HepG2 (cell line): ENCODE measurements around the gene RPS19BP1. TPM values are rescaled to one million over a fixed set of nuclear protein-coding genes. Genes with fewer than 3 reads are reported as not detected.

Source experiments
- ATRX ChIP-seq: sonication (generic); formaldehyde crosslinking; IDR thresholded peaks from 2 replicates; pipeline ENCODE4 v1.4.0; 2020; ENCODE audit warnings: missing genetic modification reagents, borderline replicate concordance
- CBFB ChIP-seq: sonication (generic); formaldehyde crosslinking; IDR thresholded peaks from 2 replicates; pipeline ENCODE4 v1.4.0; 2020; ENCODE audit warnings: missing genetic modification reagents
- CHD2 ChIP-seq: IDR thresholded peaks from 2 replicates; pipeline ENCODE4 v1.6.1; 2011; ENCODE audit warnings: low read depth, low read length, improper control_type of control experiment
- FIP1L1 ChIP-seq: fragments of 200-400 bp; formaldehyde crosslinking; IDR thresholded peaks from 2 replicates; pipeline ENCODE4 v1.6.1; 2018; ENCODE audit warnings: low read depth, mild to moderate bottlenecking, low read length, moderate library complexity, borderline replicate concordance; ENCODE audit not compliant: insufficient read depth
- FOXJ3 ChIP-seq: sonication (generic); formaldehyde crosslinking; IDR thresholded peaks from 2 replicates; pipeline ENCODE4 v1.4.0; 2020; ENCODE audit warnings: missing genetic modification reagents, mild to moderate bottlenecking, borderline replicate concordance
- NFIC ChIP-seq: IDR thresholded peaks from 2 replicates; pipeline ENCODE4 v1.6.1; 2012; ENCODE audit warnings: mild to moderate bottlenecking, low read length, inconsistent platforms
- SMAD1 ChIP-seq: sonication (generic); formaldehyde crosslinking; IDR thresholded peaks from 2 replicates; pipeline ENCODE4 v1.4.0; 2020; ENCODE audit warnings: missing genetic modification reagents, low read depth, mild to moderate bottlenecking, borderline replicate concordance
- SUZ12 ChIP-seq: fragments of 150-350 bp; IDR thresholded peaks from 2 replicates; pipeline ENCODE4 v1.6.1; 2014; ENCODE audit warnings: low read depth, low read length
- TBX3 ChIP-seq: fragments of 450-650 bp; IDR thresholded peaks from 2 replicates; pipeline ENCODE4 v1.6.1; 2017; ENCODE audit warnings: antibody characterized with exemption, mild to moderate bottlenecking, inconsistent platforms, borderline replicate concordance
- TEAD3 ChIP-seq: optimal IDR thresholded peaks from 2 replicates; pipeline ENCODE3; 2016; ENCODE audit warnings: borderline replicate concordance
- TOPORS ChIP-seq: sonication (generic); formaldehyde crosslinking; IDR thresholded peaks from 2 replicates; pipeline ENCODE4 v1.8.0; 2023; ENCODE audit warnings: mild to moderate bottlenecking, missing genetic modification reagents
- ZNF138 ChIP-seq: sonication (generic); formaldehyde crosslinking; IDR thresholded peaks from 2 replicates; pipeline ENCODE4 v1.5.0; 2020; ENCODE audit warnings: mild to moderate bottlenecking, low read depth, missing genetic modification reagents
- ZNF251 ChIP-seq: sonication (generic); formaldehyde crosslinking; IDR thresholded peaks from 2 replicates; pipeline ENCODE4 v1.9.0; 2021; ENCODE audit warnings: mild to moderate bottlenecking, missing genetic modification reagents
- ZNF557 ChIP-seq: sonication (generic); formaldehyde crosslinking; IDR thresholded peaks from 2 replicates; pipeline ENCODE4 v1.4.0; 2020; ENCODE audit warnings: missing genetic modification reagents
- ZNF75D ChIP-seq: sonication (generic); formaldehyde crosslinking; IDR thresholded peaks from 2 replicates; pipeline ENCODE4 v1.8.1; 2023; ENCODE audit warnings: missing genetic modification reagents, mild to moderate bottlenecking, borderline replicate concordance
- polyA plus RNA-seq, 8 experiments: library from polyadenylated mRNA; depleted of rRNA in 3 of 8; stranded (reverse) in 7 of 8; unstranded in 1 of 8; fragments of >200 nt; fragmentation: Illumina TruSeq in 4 of 8; extraction: Trizol in 4 of 8; gene quantifications; 2 replicates each; pipeline versions ENCODE4 v1.2.1 to v1.2.3, GENCODE V29; 2011 to 2016; ENCODE audit warnings: low read depth in 4 of 8, missing spikeins in 1 of 8, mixed read lengths in 1 of 8; ENCODE audit not compliant: insufficient read depth in 1 of 8
- total RNA-seq, 5 experiments: library from RNA; depleted of rRNA; stranded (reverse); fragments of >200 nt; fragmentation: Illumina TruSeq; extraction: Trizol; gene quantifications; 2 replicates each; pipeline ENCODE4 v1.2.3, GENCODE V29; 2016; ENCODE audit warnings: low read depth in 1 of 5
- TF ChIP-seq, protein P1 (sequence below): IDR thresholded peaks from 2 replicates; pipeline ENCODE4 v1.6.1; 2016
- TF ChIP-seq, protein P2 (sequence below): sonication (generic); formaldehyde crosslinking; IDR thresholded peaks from 2 replicates; pipeline ENCODE4 v1.4.0; 2020; ENCODE audit warnings: missing genetic modification reagents
- TF ChIP-seq, protein P3 (sequence below): sonication (generic); formaldehyde crosslinking; IDR thresholded peaks from 2 replicates; pipeline ENCODE4 v1.4.0; 2020; ENCODE audit warnings: missing genetic modification reagents, borderline replicate concordance
- TF ChIP-seq, protein P4 (sequence below): sonication (generic); formaldehyde crosslinking; IDR thresholded peaks from 2 replicates; pipeline ENCODE4 v1.9.0; 2021; ENCODE audit warnings: missing genetic modification reagents, borderline replicate concordance
- TF ChIP-seq, protein P5 (sequence below): sonication (generic); formaldehyde crosslinking; IDR thresholded peaks from 2 replicates; pipeline ENCODE4 v1.5.1; 2020; ENCODE audit warnings: mild to moderate bottlenecking, missing genetic modification reagents, moderate library complexity
- TF ChIP-seq, protein P6 (sequence below): sonication (generic); formaldehyde crosslinking; IDR thresholded peaks from 2 replicates; pipeline ENCODE4 v1.8.0; 2022; ENCODE audit warnings: mild to moderate bottlenecking, missing genetic modification reagents; ENCODE audit not compliant: insufficient replicate concordance

The RPS19BP1 gene
- total and polyA plus RNA-seq, 2 of the 13 experiments (the other 11 are each of a cell fraction or from before 2014, with no cell fraction given) = 44.3 to 81.3 TPM

DNA sequence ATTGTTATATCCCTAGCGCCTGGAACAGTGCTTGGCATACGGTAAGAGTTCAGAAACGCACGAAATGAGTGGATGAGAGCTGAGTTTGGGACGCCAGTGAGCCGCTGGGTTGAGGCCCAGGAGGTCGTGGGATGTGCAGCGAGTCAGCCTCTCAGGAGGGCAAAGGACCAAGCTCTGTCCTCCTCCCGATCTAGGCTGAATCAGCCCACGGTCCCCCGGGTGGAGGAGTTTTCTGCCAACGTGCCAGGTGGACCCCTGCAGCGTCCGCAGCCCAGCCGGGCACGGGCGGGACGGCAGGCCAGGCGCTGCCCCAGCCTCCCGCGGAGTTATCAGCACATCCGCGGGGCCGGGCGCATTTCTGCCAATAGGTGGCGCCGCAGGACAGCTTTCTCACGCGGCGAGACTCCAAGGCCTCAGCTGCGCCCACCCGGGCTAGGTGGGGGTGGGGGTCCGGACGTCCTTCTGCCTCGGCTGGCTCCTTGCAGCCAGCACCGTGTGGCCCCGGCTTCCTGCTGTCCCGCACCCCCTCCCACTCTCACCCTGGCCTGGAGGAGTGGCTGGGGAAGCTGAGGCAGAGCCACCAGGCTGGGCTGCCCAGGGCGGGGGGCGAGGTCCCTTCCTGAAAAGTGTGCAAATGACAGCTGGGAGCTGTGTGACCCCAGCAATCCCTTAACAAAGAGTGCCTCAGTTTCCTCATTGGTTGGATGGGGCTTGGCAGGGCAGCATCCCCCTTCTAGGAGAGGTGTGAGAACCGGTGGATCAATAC lies 2.2 kb upstream of the RPS19BP1 start (continued):
- TF ChIP-seq, protein P1, sequence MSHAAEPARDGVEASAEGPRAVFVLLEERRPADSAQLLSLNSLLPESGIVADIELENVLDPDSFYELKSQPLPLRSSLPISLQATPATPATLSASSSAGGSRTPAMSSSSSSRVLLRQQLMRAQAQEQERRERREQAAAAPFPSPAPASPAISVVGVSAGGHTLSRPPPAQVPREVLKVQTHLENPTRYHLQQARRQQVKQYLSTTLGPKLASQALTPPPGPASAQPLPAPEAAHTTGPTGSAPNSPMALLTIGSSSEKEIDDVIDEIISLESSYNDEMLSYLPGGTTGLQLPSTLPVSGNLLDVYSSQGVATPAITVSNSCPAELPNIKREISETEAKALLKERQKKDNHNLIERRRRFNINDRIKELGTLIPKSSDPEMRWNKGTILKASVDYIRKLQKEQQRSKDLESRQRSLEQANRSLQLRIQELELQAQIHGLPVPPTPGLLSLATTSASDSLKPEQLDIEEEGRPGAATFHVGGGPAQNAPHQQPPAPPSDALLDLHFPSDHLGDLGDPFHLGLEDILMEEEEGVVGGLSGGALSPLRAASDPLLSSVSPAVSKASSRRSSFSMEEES (CRISPR knock-in tag) = no peak
- TF ChIP-seq ZNF138 (CRISPR knock-in tag) = no peak
- TF ChIP-seq FIP1L1 = no peak
- TF ChIP-seq, protein P2, sequence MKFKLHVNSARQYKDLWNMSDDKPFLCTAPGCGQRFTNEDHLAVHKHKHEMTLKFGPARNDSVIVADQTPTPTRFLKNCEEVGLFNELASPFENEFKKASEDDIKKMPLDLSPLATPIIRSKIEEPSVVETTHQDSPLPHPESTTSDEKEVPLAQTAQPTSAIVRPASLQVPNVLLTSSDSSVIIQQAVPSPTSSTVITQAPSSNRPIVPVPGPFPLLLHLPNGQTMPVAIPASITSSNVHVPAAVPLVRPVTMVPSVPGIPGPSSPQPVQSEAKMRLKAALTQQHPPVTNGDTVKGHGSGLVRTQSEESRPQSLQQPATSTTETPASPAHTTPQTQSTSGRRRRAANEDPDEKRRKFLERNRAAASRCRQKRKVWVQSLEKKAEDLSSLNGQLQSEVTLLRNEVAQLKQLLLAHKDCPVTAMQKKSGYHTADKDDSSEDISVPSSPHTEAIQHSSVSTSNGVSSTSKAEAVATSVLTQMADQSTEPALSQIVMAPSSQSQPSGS (CRISPR knock-in tag) = peak; percentile 21; the same call in 1 of the 2 replicates
- TF ChIP-seq TOPORS = no peak
- TF ChIP-seq TEAD3 = peak; percentile 100
- TF ChIP-seq CBFB (CRISPR knock-in tag) = peak; percentile 38; the same call in 1 of the 2 replicates
- no peak for TF ChIP-seq ZNF75D (CRISPR knock-in tag)
- TF ChIP-seq, protein P3, sequence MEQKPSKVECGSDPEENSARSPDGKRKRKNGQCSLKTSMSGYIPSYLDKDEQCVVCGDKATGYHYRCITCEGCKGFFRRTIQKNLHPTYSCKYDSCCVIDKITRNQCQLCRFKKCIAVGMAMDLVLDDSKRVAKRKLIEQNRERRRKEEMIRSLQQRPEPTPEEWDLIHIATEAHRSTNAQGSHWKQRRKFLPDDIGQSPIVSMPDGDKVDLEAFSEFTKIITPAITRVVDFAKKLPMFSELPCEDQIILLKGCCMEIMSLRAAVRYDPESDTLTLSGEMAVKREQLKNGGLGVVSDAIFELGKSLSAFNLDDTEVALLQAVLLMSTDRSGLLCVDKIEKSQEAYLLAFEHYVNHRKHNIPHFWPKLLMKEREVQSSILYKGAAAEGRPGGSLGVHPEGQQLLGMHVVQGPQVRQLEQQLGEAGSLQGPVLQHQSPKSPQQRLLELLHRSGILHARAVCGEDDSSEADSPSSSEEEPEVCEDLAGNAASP (CRISPR knock-in tag) = 0 out of 2 replicates have a peak, but pooled peaks have one; percentile 18
- no peak for TF ChIP-seq FOXJ3 (CRISPR knock-in tag)
- TF ChIP-seq ZNF251 (CRISPR knock-in tag) = no peak
- TF ChIP-seq, protein P4, sequence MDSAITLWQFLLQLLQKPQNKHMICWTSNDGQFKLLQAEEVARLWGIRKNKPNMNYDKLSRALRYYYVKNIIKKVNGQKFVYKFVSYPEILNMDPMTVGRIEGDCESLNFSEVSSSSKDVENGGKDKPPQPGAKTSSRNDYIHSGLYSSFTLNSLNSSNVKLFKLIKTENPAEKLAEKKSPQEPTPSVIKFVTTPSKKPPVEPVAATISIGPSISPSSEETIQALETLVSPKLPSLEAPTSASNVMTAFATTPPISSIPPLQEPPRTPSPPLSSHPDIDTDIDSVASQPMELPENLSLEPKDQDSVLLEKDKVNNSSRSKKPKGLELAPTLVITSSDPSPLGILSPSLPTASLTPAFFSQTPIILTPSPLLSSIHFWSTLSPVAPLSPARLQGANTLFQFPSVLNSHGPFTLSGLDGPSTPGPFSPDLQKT (CRISPR knock-in tag) = no peak
- TF ChIP-seq SUZ12 = no peak
- TF ChIP-seq TBX3 = no peak
- no peak for TF ChIP-seq SMAD1 (CRISPR knock-in tag)
- TF ChIP-seq CHD2 = no peak
- TF ChIP-seq, protein P5, sequence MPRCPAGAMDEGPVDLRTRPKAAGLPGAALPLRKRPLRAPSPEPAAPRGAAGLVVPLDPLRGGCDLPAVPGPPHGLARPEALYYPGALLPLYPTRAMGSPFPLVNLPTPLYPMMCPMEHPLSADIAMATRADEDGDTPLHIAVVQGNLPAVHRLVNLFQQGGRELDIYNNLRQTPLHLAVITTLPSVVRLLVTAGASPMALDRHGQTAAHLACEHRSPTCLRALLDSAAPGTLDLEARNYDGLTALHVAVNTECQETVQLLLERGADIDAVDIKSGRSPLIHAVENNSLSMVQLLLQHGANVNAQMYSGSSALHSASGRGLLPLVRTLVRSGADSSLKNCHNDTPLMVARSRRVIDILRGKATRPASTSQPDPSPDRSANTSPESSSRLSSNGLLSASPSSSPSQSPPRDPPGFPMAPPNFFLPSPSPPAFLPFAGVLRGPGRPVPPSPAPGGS (CRISPR knock-in tag) = no peak; the same call in 1 of the 2 replicates
- 0 out of 2 replicates have a peak, but pooled peaks have one; percentile 6 for TF ChIP-seq ZNF557
- no peak for TF ChIP-seq NFIC
- no peak for TF ChIP-seq ATRX
- TF ChIP-seq, protein P6, sequence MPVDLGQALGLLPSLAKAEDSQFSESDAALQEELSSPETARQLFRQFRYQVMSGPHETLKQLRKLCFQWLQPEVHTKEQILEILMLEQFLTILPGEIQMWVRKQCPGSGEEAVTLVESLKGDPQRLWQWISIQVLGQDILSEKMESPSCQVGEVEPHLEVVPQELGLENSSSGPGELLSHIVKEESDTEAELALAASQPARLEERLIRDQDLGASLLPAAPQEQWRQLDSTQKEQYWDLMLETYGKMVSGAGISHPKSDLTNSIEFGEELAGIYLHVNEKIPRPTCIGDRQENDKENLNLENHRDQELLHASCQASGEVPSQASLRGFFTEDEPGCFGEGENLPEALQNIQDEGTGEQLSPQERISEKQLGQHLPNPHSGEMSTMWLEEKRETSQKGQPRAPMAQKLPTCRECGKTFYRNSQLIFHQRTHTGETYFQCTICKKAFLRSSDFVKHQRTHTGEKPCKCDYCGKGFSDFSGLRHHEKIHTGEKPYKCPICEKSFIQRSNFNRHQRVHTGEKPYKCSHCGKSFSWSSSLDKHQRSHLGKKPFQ = no peak
